ENCODE measurements around the gene PTPN3. TPM values are rescaled to one million over a fixed set of nuclear protein-coding genes. Genes with fewer than 3 reads are reported as not detected.
"Not testable (repeated sequence)": the region's sequence is repeated elsewhere in the genome, so short reads cannot be mapped to it uniquely, and the experiment has no call there.

PTPN3 gene
- polyA plus RNA-seq (2013, experiment 1 of 2) = 1.4 TPM
- 1.5 TPM for polyA plus RNA-seq (2013, experiment 2 of 2)

DNA sequence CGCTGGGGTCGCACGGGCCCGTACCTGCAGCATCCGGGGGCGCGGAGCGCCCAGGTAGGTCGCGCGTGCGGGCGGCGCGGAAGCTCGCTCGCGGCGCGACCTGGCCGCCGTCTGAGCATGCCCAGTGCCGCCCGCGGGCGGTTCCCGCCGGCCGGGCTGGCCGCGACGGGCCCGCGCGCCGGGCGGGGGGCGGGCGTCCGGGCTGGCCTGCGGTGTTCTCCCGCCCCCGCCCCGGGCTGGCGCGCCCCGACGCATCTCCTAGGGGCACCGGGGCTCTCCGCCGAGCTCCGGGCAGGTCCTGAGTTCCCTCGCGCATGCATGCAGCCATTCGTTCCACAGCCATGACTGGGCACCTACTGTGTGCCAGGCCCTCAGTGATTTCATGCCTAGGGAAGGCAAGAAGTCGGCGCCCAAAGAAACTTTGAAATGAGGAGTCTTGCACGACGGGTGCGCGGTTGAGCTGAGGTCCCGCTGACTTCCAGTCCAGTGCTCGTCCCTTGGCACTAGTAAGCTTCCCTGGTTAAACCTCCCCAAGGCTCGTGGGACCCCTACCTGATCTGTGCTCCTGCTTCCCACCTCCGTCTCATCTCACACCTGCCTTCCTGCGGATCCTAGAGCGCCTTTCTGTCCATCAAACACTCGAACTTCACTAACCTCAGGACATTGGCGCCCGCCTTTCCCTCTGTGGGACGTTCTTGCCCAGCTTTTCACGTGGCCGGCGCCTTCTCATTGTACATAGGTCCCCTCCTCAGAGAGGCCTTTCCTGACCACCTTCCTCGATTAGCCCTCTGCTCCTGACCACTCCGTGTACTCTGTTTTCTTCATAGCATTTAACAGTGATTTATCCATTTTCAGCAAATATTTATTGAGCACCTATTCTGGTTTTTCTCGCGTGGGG lies at the start of gene PTPN3:
Gene PTPN3, minus strand, starts transcription at position 113 of the 898 bp plus-strand sequence. CDS start 34,873 bp downstream, outside the sequence.
- peak within 1 kb of the TSS; percentile 22 for H2BK5ac ChIP-seq (ENCODE audit: low read depth, low read length, poor library complexity, severe bottlenecking)
- peak within 1 kb of the TSS; percentile 89 for H3K4me2 ChIP-seq (ENCODE audit: low read length, poor library complexity, severe bottlenecking)
- H3K18ac ChIP-seq (ENCODE audit: low read depth in 1 of 2, low read length in 2 of 2) = peak within 1 kb of the TSS in 1 of 2 experiments; percentile 28
- no peak within 1 kb of the TSS for H3K14ac ChIP-seq (ENCODE audit: low read length in 2 of 2)
- no peak within 1 kb of the TSS for H3K23ac ChIP-seq (ENCODE audit: low read length in 2 of 2)
- H4K8ac ChIP-seq (ENCODE audit: low read length) = no peak within 1 kb of the TSS
- peak within 1 kb of the TSS; percentile 72 to 77 for H3K4me3 ChIP-seq (ENCODE audit: insufficient read depth in 1 of 2, low read depth in 1 of 2, low read length in 2 of 2)
- H2AFZ ChIP-seq (ENCODE audit: low read depth, low read length) = peak within 1 kb of the TSS; percentile 5
- H3K36me3 ChIP-seq (ENCODE audit: control insufficient read depth in 1 of 2, insufficient read depth in 2 of 2, low read depth in 1 of 2, low read length in 2 of 2) = peaks cover 0 to 4% of the 10 kb centered on the region in 2 experiments
- 8% methylated on average over 73 of the region's 78 CpGs for WGBS
- peaks cover 34% of the 10 kb centered on the region for H3K4me1 ChIP-seq (ENCODE audit: control insufficient read depth, insufficient read depth, low read depth, low read length)
- DNase-seq = no peak
- H3K4ac ChIP-seq (ENCODE audit: low read depth in 1 of 2, low read length in 2 of 2) = no peak within 1 kb of the TSS
- H3K79me1 ChIP-seq (replicated peaks; ENCODE audit: low read length, poor library complexity, severe bottlenecking) = peaks cover 20% of the 10 kb centered on the region
- H3K27me3 ChIP-seq (ENCODE audit: control insufficient read depth in 1 of 2, insufficient read depth in 1 of 2, low read length in 2 of 2) = peaks cover 12 to 93% of the 10 kb centered on the region in 2 experiments
- no peak within 1 kb of the TSS for H2BK12ac ChIP-seq (ENCODE audit: low read length in 2 of 2)
- peak within 1 kb of the TSS; percentile 48 for H3K27ac ChIP-seq (ENCODE audit: low read length, poor library complexity, severe bottlenecking)
- no peak within 1 kb of the TSS for H2BK15ac ChIP-seq (ENCODE audit: low read depth, poor library complexity, severe bottlenecking)
- peak within 1 kb of the TSS; percentile 19 for H2BK120ac ChIP-seq (ENCODE audit: low read depth, low read length)
- H4K91ac ChIP-seq (ENCODE audit: low read length) = no peak within 1 kb of the TSS
- H3K9ac ChIP-seq (ENCODE audit: low read length) = no peak within 1 kb of the TSS
- H3K9me3 ChIP-seq (ENCODE audit: control insufficient read depth, low read length) = no peaks in the 10 kb centered on the region
- H2AK5ac ChIP-seq (ENCODE audit: low read length, severe bottlenecking) = peak within 1 kb of the TSS; percentile 13

DNA sequence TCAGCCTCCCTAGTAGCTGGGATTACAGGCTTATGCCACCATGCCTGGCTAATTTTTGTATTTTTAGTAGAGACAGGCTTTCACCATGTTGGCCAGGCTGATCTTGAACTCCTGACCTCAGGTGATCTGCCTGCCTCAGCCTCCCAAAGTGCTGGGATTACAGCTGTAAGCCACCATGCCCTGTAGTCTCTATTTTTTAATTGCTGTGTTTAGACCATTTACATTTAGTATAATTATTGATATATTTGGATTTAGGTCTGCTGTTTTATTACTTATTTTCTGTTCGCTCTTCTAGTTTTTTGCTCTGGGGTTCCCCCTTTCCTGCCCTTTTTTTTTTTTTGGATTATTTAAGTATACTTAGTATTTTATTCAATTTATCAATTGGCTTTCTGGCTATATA lies 46.8 kb upstream of the PTPN3 start:
- H2AK5ac ChIP-seq (ENCODE audit: low read length, severe bottlenecking); H2BK120ac ChIP-seq (ENCODE audit: low read depth, low read length); H3K9ac ChIP-seq (ENCODE audit: low read length); H2AFZ ChIP-seq (ENCODE audit: low read depth, low read length); H3K4me2 ChIP-seq (ENCODE audit: low read length, poor library complexity, severe bottlenecking); H3K79me1 ChIP-seq (replicated peaks; ENCODE audit: low read length, poor library complexity, severe bottlenecking); DNase-seq; H3K14ac ChIP-seq (ENCODE audit: low read length in 2 of 2); H2BK5ac ChIP-seq (ENCODE audit: low read depth, low read length, poor library complexity, severe bottlenecking); H3K4ac ChIP-seq (ENCODE audit: low read depth in 1 of 2, low read length in 2 of 2); H2BK15ac ChIP-seq (ENCODE audit: low read depth, poor library complexity, severe bottlenecking); H3K27ac ChIP-seq (ENCODE audit: low read length, poor library complexity, severe bottlenecking); H4K91ac ChIP-seq (ENCODE audit: low read length); H3K23ac ChIP-seq (ENCODE audit: low read length in 2 of 2); H3K36me3 ChIP-seq (ENCODE audit: control insufficient read depth in 1 of 2, insufficient read depth in 2 of 2, low read depth in 1 of 2, low read length in 2 of 2); H2BK12ac ChIP-seq (ENCODE audit: low read length in 2 of 2); H3K18ac ChIP-seq (ENCODE audit: low read depth in 1 of 2, low read length in 2 of 2); H3K4me1 ChIP-seq (ENCODE audit: control insufficient read depth, insufficient read depth, low read depth, low read length); H4K8ac ChIP-seq (ENCODE audit: low read length); H3K4me3 ChIP-seq (ENCODE audit: insufficient read depth in 1 of 2, low read depth in 1 of 2, low read length in 2 of 2): not testable (repeated sequence)
- Histone ChIP-seq H3K9me3 (ENCODE audit: control insufficient read depth, low read length) (peaks cover 42% of the 10 kb centered on the region), H3K27me3 (ENCODE audit: control insufficient read depth in 1 of 2, insufficient read depth in 1 of 2, low read length in 2 of 2) (peaks cover 3 to 15% of the 10 kb centered on the region in 2 experiments)
- WGBS = no CpG with 5 or more reads among the region's 1 CpG

GRCh38 chr9:109542922-109543321 lies 44.8 kb upstream of the PTPN3 start:
- H2BK12ac ChIP-seq (ENCODE audit: low read length in 2 of 2) = no peak overlapping the region
- no peak overlapping the region for H3K23ac ChIP-seq (ENCODE audit: low read length in 2 of 2)
- H3K4me2 ChIP-seq (ENCODE audit: low read length, poor library complexity, severe bottlenecking) = no peak overlapping the region
- no peak overlapping the region for H2BK120ac ChIP-seq (ENCODE audit: low read depth, low read length)
- DNase-seq = no peak
- WGBS = 58% methylated on average over 2 of the region's 4 CpGs
- H3K18ac ChIP-seq (ENCODE audit: low read depth in 1 of 2, low read length in 2 of 2) = no peak overlapping the region
- no peak overlapping the region for H3K14ac ChIP-seq (ENCODE audit: low read length in 2 of 2)
- H3K9me3 ChIP-seq (ENCODE audit: control insufficient read depth, low read length) = peaks cover 37% of the 10 kb centered on the region
- peaks cover 7 to 22% of the 10 kb centered on the region in 2 experiments for H3K27me3 ChIP-seq (ENCODE audit: control insufficient read depth in 1 of 2, insufficient read depth in 1 of 2, low read length in 2 of 2)
- no peak overlapping the region for H4K8ac ChIP-seq (ENCODE audit: low read length)
- H2BK15ac ChIP-seq (ENCODE audit: low read depth, poor library complexity, severe bottlenecking) = no peak overlapping the region
- H3K79me1 ChIP-seq (replicated peaks; ENCODE audit: low read length, poor library complexity, severe bottlenecking) = no peaks in the 10 kb centered on the region
- H2AFZ ChIP-seq (ENCODE audit: low read depth, low read length) = no peak overlapping the region
- no peak overlapping the region for H3K4me3 ChIP-seq (ENCODE audit: insufficient read depth in 1 of 2, low read depth in 1 of 2, low read length in 2 of 2)
- H2BK5ac ChIP-seq (ENCODE audit: low read depth, low read length, poor library complexity, severe bottlenecking) = no peak overlapping the region
- H3K4me1 ChIP-seq (ENCODE audit: control insufficient read depth, insufficient read depth, low read depth, low read length) = no peaks in the 10 kb centered on the region
- H3K36me3 ChIP-seq (ENCODE audit: control insufficient read depth in 1 of 2, insufficient read depth in 2 of 2, low read depth in 1 of 2, low read length in 2 of 2) = no peaks in the 10 kb centered on the region
- H4K91ac ChIP-seq (ENCODE audit: low read length) = no peak overlapping the region
- H3K4ac ChIP-seq (ENCODE audit: low read depth in 1 of 2, low read length in 2 of 2) = no peak overlapping the region
- no peak overlapping the region for H3K27ac ChIP-seq (ENCODE audit: low read length, poor library complexity, severe bottlenecking)
- no peak overlapping the region for H3K9ac ChIP-seq (ENCODE audit: low read length)
- no peak overlapping the region for H2AK5ac ChIP-seq (ENCODE audit: low read length, severe bottlenecking)

- Histone ChIP-seq H3K4me1 (ENCODE audit: control insufficient read depth, insufficient read depth, low read depth, low read length) (no peaks in the 10 kb centered on the region), H4K8ac (ENCODE audit: low read length) (no peak overlapping the region), H3K4me2 (ENCODE audit: low read length, poor library complexity, severe bottlenecking) (no peak overlapping the region), H3K9ac (ENCODE audit: low read length) (no peak overlapping the region), H4K91ac (ENCODE audit: low read length) (no peak overlapping the region), H2AK5ac (ENCODE audit: low read length, severe bottlenecking) (no peak overlapping the region), H3K4me3 (ENCODE audit: insufficient read depth in 1 of 2, low read depth in 1 of 2, low read length in 2 of 2) (no peak overlapping the region), H3K36me3 (ENCODE audit: control insufficient read depth in 1 of 2, insufficient read depth in 2 of 2, low read depth in 1 of 2, low read length in 2 of 2) (no peaks in the 10 kb centered on the region), H3K4ac (ENCODE audit: low read depth in 1 of 2, low read length in 2 of 2) (no peak overlapping the region), H3K23ac (ENCODE audit: low read length in 2 of 2) (no peak overlapping the region), H2BK15ac (ENCODE audit: low read depth, poor library complexity, severe bottlenecking) (no peak overlapping the region), H3K14ac (ENCODE audit: low read length in 2 of 2) (no peak overlapping the region), H2AFZ (ENCODE audit: low read depth, low read length) (no peak overlapping the region), H2BK120ac (ENCODE audit: low read depth, low read length) (no peak overlapping the region), H3K9me3 (ENCODE audit: control insufficient read depth, low read length) (peaks cover 7% of the 10 kb centered on the region), H3K18ac (ENCODE audit: low read depth in 1 of 2, low read length in 2 of 2) (no peak overlapping the region), H3K27ac (ENCODE audit: low read length, poor library complexity, severe bottlenecking) (no peak overlapping the region), H3K79me1 (replicated peaks; ENCODE audit: low read length, poor library complexity, severe bottlenecking) (no peaks in the 10 kb centered on the region), H2BK12ac (ENCODE audit: low read length in 2 of 2) (no peak overlapping the region), H3K27me3 (ENCODE audit: control insufficient read depth in 1 of 2, insufficient read depth in 1 of 2, low read length in 2 of 2) (peaks cover 24 to 53% of the 10 kb centered on the region in 2 experiments), H2BK5ac (ENCODE audit: low read depth, low read length, poor library complexity, severe bottlenecking) (no peak overlapping the region)
- WGBS = 92% methylated on average over 5 of the region's 5 CpGs
- DNase-seq = no peak
These were observed 40.2 kb upstream of the PTPN3 start for GRCh38 chr9:109538346-109538745.
